WTC11 (cell line): ENCODE measurements around the gene FUT2. TPM values are rescaled to one million over a fixed set of nuclear protein-coding genes. Genes with fewer than 3 reads are reported as not detected.

Experiments
- ATAC-seq: fragments of 200-7000 bp; cut with Tn5 transposase; 2 replicates; pipeline ENCODE4 v1.10.0; 2021; ENCODE audit warnings: mild to moderate bottlenecking, moderate library complexity
- CTCF ChIA-PET: fragments of 300-600 bp; sonication (Branson Sonifier 250); formaldehyde crosslinking; loops from one replicate; lab custom pipeline; 2021; ENCODE audit warnings: antibody characterized with exemption; lab: Charles Lee
- POLR2A ChIA-PET: fragments of 350-600 bp; sonication (Branson Sonifier 250); formaldehyde crosslinking; loops from one replicate; lab custom pipeline; 2021; ENCODE audit warnings: antibody characterized with exemption; lab: Charles Lee
- DNase-seq: peaks from one replicate; pipeline ENCODE4 v3.0.0; 2021; ENCODE audit warnings: low spot score
- H3K27ac Mint-ChIP-seq: 2 replicates; pipeline ENCODE4 v1.8.0; 2021; ENCODE audit warnings: mixed read lengths
- H3K27me3 Mint-ChIP-seq: 2 replicates; pipeline ENCODE4 v1.8.0; 2021; ENCODE audit warnings: low read depth, mild to moderate bottlenecking, moderate library complexity, mixed read lengths
- H3K36me3 Mint-ChIP-seq: 2 replicates; pipeline ENCODE4 v1.8.0; 2021; ENCODE audit warnings: mixed read lengths
- H3K4me1 Mint-ChIP-seq: 2 replicates; pipeline ENCODE4 v1.8.0; 2022; ENCODE audit warnings: mixed read lengths
- H3K4me3 Mint-ChIP-seq: 2 replicates; pipeline ENCODE4 v1.8.0; 2021; ENCODE audit warnings: mild to moderate bottlenecking, moderate library complexity, mixed read lengths
- H3K9me3 Mint-ChIP-seq: 2 replicates; pipeline ENCODE4 v1.8.0; 2021; ENCODE audit warnings: mixed read lengths
- ETV6 ChIP-seq: sonication (generic); formaldehyde crosslinking; IDR thresholded peaks from 2 replicates; pipeline ENCODE4 v1.8.1; 2022; ENCODE audit warnings: mild to moderate bottlenecking, missing genetic modification reagents
- FOXJ3 ChIP-seq: sonication (generic); formaldehyde crosslinking; IDR thresholded peaks from 2 replicates; pipeline ENCODE4 v1.9.0; 2021; ENCODE audit warnings: missing genetic modification reagents, mild to moderate bottlenecking, borderline replicate concordance
- MAX ChIP-seq: sonication (generic); formaldehyde crosslinking; IDR thresholded peaks from 2 replicates; pipeline ENCODE4 v1.8.0; 2022; ENCODE audit warnings: mild to moderate bottlenecking, missing genetic modification reagents
- PRRX2 ChIP-seq: fragments of 250-450 bp; sonication (Bioruptor Pico); IDR thresholded peaks from 2 replicates; pipeline ENCODE4 v1.8.0; 2021; ENCODE audit warnings: mild to moderate bottlenecking
- SOX15 ChIP-seq: fragments of 250-450 bp; sonication (Bioruptor Pico); IDR thresholded peaks from 2 replicates; pipeline ENCODE4 v1.9.0; 2021; ENCODE audit warnings: mild to moderate bottlenecking
- USF1 ChIP-seq: sonication (generic); formaldehyde crosslinking; IDR thresholded peaks from 2 replicates; pipeline ENCODE4 v1.8.0; 2022; ENCODE audit warnings: mild to moderate bottlenecking, missing genetic modification reagents
- USF2 ChIP-seq: sonication (generic); formaldehyde crosslinking; IDR thresholded peaks from 2 replicates; pipeline ENCODE4 v1.8.1; 2023; ENCODE audit warnings: mild to moderate bottlenecking, missing genetic modification reagents, moderate library complexity
- ZNF121 ChIP-seq: sonication (generic); formaldehyde crosslinking; IDR thresholded peaks from 2 replicates; pipeline ENCODE4 v1.8.0; 2023; ENCODE audit warnings: missing genetic modification reagents
- ZNF396 ChIP-seq: fragments of 250-450 bp; sonication (Bioruptor Pico); IDR thresholded peaks from 2 replicates; pipeline ENCODE4 v1.8.0; 2021; ENCODE audit warnings: mild to moderate bottlenecking, moderate library complexity, borderline replicate concordance
- total RNA-seq: library from RNA; stranded (reverse); gene quantifications from 3 replicates; pipeline ENCODE4 v1.2.3, GENCODE V29; 2021
- TF ChIP-seq, protein P1 (sequence below): sonication (generic); formaldehyde crosslinking; IDR thresholded peaks from 2 replicates; pipeline ENCODE4 v1.8.0; 2022; ENCODE audit warnings: missing genetic modification reagents
- TF ChIP-seq, protein P2 (sequence below): fragments of 250-450 bp; sonication (Bioruptor Pico); IDR thresholded peaks from 2 replicates; pipeline ENCODE4 v1.9.0; 2021; ENCODE audit warnings: moderate library complexity, mild to moderate bottlenecking, inconsistent platforms, borderline replicate concordance
- TF ChIP-seq, protein P3 (sequence below): fragments of 200-600 bp; IDR thresholded peaks from 2 replicates; pipeline ENCODE4 v1.8.0; 2022; ENCODE audit warnings: antibody characterized with exemption
- TF ChIP-seq, protein P4 (sequence below): sonication (generic); formaldehyde crosslinking; IDR thresholded peaks from 2 replicates; pipeline ENCODE4 v1.8.0; 2022; ENCODE audit warnings: mild to moderate bottlenecking, missing genetic modification reagents
- TF ChIP-seq, protein P5 (sequence below): sonication (generic); formaldehyde crosslinking; IDR thresholded peaks from 2 replicates; pipeline ENCODE4 v1.8.1; 2023; ENCODE audit warnings: mild to moderate bottlenecking, missing genetic modification reagents, borderline replicate concordance

The FUT2 gene
- total RNA-seq, 1 experiment from 2014 or later, result 5.9 TPM

DNA sequence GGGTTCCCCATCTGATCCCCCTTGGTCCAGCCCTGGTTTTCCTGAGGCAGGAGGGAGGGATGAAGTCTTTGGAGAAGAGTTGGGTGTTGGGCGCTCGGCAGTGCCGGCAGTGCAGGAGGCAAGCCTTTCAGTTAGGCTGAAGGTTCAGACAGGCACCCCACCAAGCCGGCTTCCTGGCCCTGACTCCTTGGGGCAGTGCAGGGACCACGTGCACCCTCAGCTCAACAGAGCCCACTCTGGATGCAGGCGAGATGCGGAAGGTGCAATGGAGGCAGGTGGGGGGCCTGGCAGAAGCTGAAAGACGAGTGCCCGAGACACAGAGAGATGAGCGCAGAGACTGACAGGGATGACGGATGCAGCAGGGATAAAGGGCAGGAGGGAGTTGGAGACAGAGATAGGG lies 12.7 kb downstream of the FUT2 start:
- Mint-ChIP-seq H3K9me3 (peaks cover 7% of the 10 kb centered on the region), H3K4me3 (no peak overlapping the region), H3K27ac (no peak overlapping the region), H3K27me3 (peaks cover 3% of the 10 kb centered on the region; the same call in 1 of the 2 replicates), H3K4me1 (peaks cover 16% of the 10 kb centered on the region), H3K36me3 (peaks cover 25% of the 10 kb centered on the region)
- ATAC-seq (peak; percentile 50), DNase-seq (no peak)
- ChIA-PET CTCF (interaction anchor here (1.0 kb wide), 1 partner anchor 33 kb away, joined by 3 read pairs; no protein-coding TSS in a partner anchor), POLR2A (no interaction called here)
- TF ChIP-seq USF2 (CRISPR knock-in tag), result peak; percentile 63
- TF ChIP-seq SOX15 (CRISPR knock-in tag), result no peak
- TF ChIP-seq MAX (CRISPR knock-in tag), result peak; percentile 56
- TF ChIP-seq, protein P1, sequence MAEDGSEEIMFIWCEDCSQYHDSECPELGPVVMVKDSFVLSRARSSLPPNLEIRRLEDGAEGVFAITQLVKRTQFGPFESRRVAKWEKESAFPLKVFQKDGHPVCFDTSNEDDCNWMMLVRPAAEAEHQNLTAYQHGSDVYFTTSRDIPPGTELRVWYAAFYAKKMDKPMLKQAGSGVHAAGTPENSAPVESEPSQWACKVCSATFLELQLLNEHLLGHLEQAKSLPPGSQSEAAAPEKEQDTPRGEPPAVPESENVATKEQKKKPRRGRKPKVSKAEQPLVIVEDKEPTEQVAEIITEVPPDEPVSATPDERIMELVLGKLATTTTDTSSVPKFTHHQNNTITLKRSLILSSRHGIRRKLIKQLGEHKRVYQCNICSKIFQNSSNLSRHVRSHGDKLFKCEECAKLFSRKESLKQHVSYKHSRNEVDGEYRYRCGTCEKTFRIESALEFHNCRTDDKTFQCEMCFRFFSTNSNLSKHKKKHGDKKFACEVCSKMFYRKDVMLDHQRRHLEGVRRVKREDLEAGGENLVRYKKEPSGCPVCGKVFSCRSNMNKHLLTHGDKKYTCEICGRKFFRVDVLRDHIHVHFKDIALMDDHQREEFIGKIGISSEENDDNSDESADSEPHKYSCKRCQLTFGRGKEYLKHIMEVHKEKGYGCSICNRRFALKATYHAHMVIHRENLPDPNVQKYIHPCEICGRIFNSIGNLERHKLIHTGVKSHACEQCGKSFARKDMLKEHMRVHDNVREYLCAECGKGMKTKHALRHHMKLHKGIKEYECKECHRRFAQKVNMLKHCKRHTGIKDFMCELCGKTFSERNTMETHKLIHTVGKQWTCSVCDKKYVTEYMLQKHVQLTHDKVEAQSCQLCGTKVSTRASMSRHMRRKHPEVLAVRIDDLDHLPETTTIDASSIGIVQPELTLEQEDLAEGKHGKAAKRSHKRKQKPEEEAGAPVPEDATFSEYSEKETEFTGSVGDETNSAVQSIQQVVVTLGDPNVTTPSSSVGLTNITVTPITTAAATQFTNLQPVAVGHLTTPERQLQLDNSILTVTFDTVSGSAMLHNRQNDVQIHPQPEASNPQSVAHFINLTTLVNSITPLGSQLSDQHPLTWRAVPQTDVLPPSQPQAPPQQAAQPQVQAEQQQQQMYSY (CRISPR knock-in tag), result peak; percentile 77
- TF ChIP-seq FOXJ3 (CRISPR knock-in tag), result no peak
- TF ChIP-seq ZNF396 (CRISPR knock-in tag), result no peak
- peak; percentile 61; the same call in 1 of the 2 replicates for TF ChIP-seq ZNF121 (CRISPR knock-in tag)
- no peak for TF ChIP-seq PRRX2 (CRISPR knock-in tag)
- TF ChIP-seq, protein P2, sequence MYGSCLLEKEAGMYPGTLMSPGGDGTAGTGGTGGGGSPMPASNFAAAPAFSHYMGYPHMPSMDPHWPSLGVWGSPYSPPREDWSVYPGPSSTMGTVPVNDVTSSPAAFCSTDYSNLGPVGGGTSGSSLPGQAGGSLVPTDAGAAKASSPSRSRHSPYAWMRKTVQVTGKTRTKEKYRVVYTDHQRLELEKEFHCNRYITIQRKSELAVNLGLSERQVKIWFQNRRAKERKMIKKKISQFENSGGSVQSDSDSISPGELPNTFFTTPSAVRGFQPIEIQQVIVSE (CRISPR knock-in tag), result no peak
- no peak for TF ChIP-seq ETV6 (CRISPR knock-in tag)
- peak; percentile 32; the same call in 1 of the 2 replicates for TF ChIP-seq USF1 (CRISPR knock-in tag)

- TF ChIP-seq, protein P3, sequence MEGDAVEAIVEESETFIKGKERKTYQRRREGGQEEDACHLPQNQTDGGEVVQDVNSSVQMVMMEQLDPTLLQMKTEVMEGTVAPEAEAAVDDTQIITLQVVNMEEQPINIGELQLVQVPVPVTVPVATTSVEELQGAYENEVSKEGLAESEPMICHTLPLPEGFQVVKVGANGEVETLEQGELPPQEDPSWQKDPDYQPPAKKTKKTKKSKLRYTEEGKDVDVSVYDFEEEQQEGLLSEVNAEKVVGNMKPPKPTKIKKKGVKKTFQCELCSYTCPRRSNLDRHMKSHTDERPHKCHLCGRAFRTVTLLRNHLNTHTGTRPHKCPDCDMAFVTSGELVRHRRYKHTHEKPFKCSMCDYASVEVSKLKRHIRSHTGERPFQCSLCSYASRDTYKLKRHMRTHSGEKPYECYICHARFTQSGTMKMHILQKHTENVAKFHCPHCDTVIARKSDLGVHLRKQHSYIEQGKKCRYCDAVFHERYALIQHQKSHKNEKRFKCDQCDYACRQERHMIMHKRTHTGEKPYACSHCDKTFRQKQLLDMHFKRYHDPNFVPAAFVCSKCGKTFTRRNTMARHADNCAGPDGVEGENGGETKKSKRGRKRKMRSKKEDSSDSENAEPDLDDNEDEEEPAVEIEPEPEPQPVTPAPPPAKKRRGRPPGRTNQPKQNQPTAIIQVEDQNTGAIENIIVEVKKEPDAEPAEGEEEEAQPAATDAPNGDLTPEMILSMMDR, result no peak
- TF ChIP-seq, protein P4, sequence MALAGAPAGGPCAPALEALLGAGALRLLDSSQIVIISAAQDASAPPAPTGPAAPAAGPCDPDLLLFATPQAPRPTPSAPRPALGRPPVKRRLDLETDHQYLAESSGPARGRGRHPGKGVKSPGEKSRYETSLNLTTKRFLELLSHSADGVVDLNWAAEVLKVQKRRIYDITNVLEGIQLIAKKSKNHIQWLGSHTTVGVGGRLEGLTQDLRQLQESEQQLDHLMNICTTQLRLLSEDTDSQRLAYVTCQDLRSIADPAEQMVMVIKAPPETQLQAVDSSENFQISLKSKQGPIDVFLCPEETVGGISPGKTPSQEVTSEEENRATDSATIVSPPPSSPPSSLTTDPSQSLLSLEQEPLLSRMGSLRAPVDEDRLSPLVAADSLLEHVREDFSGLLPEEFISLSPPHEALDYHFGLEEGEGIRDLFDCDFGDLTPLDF (CRISPR knock-in tag), result no peak
- TF ChIP-seq, protein P5, sequence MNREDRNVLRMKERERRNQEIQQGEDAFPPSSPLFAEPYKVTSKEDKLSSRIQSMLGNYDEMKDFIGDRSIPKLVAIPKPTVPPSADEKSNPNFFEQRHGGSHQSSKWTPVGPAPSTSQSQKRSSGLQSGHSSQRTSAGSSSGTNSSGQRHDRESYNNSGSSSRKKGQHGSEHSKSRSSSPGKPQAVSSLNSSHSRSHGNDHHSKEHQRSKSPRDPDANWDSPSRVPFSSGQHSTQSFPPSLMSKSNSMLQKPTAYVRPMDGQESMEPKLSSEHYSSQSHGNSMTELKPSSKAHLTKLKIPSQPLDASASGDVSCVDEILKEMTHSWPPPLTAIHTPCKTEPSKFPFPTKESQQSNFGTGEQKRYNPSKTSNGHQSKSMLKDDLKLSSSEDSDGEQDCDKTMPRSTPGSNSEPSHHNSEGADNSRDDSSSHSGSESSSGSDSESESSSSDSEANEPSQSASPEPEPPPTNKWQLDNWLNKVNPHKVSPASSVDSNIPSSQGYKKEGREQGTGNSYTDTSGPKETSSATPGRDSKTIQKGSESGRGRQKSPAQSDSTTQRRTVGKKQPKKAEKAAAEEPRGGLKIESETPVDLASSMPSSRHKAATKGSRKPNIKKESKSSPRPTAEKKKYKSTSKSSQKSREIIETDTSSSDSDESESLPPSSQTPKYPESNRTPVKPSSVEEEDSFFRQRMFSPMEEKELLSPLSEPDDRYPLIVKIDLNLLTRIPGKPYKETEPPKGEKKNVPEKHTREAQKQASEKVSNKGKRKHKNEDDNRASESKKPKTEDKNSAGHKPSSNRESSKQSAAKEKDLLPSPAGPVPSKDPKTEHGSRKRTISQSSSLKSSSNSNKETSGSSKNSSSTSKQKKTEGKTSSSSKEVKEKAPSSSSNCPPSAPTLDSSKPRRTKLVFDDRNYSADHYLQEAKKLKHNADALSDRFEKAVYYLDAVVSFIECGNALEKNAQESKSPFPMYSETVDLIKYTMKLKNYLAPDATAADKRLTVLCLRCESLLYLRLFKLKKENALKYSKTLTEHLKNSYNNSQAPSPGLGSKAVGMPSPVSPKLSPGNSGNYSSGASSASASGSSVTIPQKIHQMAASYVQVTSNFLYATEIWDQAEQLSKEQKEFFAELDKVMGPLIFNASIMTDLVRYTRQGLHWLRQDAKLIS (CRISPR knock-in tag), result no peak
- TF ChIP-seq, all 79 proteins: peak for 0
- no peak for ATAC-seq
- Mint-ChIP-seq H3K27me3 (peaks cover 3% of the 10 kb centered on the region; the same call in 1 of the 2 replicates), H3K4me1 (peaks cover 26% of the 10 kb centered on the region), H3K9me3 (peaks cover 7% of the 10 kb centered on the region), H3K36me3 (peaks cover 14% of the 10 kb centered on the region), H3K4me3 (no peak overlapping the region; the same call in 1 of the 2 replicates), H3K27ac (peak overlapping the region; percentile 49; the same call in 1 of the 2 replicates)
- CTCF ChIA-PET, result interaction anchor here (0.7 to 1.1 kb wide), 4 partner anchors 15 to 300 kb away, joined by 3 to 5 read pairs (median 4); partner anchors contain the start of gene FUT2
- POLR2A ChIA-PET, result interaction anchor here (0.5 to 0.6 kb wide), 2 partner anchors 20 to 403 kb away, joined by 3 read pairs; no protein-coding TSS in a partner anchor
- DNase-seq, result no peak
These were observed 15.4 kb downstream of the FUT2 start for GRCh38 chr19:48711106-48711662.
